BJ (cell line): ENCODE results near the gene STARD7. TPM values are rescaled to one million over a fixed set of nuclear protein-coding genes. Genes with fewer than 3 reads are reported as not detected.

Source experiments
- CTCF ChIA-PET: fragments of 350-600 bp; formaldehyde crosslinking; extraction: SDS; loops from one replicate; lab custom pipeline; 2021; ENCODE audit warnings: antibody characterized with exemption, inconsistent platforms; lab: Yijun Ruan, JAX
- POLR2A ChIA-PET: fragments of 300-600 bp; sonication (Branson Sonifier 250); formaldehyde crosslinking; extraction: SDS; loops from one replicate; lab custom pipeline; 2021; ENCODE audit warnings: antibody characterized with exemption; lab: Charles Lee
- DNase-seq: peaks from one replicate; pipeline ENCODE4 v3.0.0-alpha.2; 2011; ENCODE audit warnings: low read depth
- H3K27me3 ChIP-seq: 2 replicates; pipeline ENCODE4 v1.6.0; 2011; ENCODE audit warnings: low read length; ENCODE audit not compliant: control insufficient read depth, insufficient read depth
- H3K36me3 ChIP-seq: 2 replicates; pipeline ENCODE4 v1.5.1; 2011; ENCODE audit warnings: low read length; ENCODE audit not compliant: control insufficient read depth, insufficient read depth
- H3K4me3 ChIP-seq: 2 replicates; pipeline ENCODE4 v1.5.1; 2011; ENCODE audit warnings: low read depth, mild to moderate bottlenecking, control low read depth, low read length
- polyA plus RNA-seq: library from polyadenylated mRNA; depleted of rRNA; stranded (reverse); fragments of >200 nt; gene quantifications from 2 replicates; pipeline ENCODE4 v1.2.3, GENCODE V29; 2011
- TF ChIP-seq, protein P1 (sequence below): IDR thresholded peaks from 2 replicates; pipeline ENCODE4 v1.5.1; 2011; ENCODE audit warnings: low read depth, mild to moderate bottlenecking, control low read depth, inconsistent platforms, low read length, moderate library complexity; ENCODE audit not compliant: insufficient read depth

The STARD7 gene
- polyA plus RNA-seq, 1 experiment = 56.1 TPM

DNA sequence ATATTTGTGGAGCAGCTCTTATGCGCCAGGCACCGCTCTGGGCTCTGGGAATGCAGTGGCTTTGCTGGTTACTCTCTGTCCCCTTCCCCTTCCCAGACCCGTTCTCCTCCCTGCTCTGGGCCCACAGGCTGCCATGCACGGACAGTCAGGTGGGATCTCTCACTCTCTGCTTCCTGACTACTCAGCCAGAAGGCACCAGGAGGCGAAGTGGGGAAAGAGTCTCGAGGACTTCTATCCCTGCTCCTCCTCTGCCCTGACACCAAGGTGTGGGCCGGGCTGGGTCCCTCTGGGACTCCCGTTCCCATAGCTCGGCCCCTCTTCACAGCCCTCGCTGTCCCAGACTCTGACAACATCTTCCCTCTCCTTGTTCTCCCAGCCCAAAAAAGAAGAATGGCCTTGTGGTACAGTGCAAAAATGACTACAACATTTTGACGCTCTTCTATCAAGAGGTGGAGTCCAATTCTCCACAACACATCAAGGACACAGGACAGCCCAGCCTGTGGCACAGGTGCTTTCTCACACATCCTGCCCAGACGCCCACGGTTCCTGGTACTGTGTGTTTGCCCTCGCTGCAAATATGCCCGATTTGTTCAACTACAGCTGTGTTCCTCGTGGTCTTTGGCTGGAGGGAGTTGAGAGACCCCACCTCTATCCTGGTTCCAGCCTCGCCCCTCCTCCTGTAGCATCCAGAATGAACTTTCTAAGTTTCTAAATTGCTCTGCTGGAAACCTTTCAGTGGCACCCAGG lies 49.4 kb downstream of the STARD7 start:
- TF ChIP-seq, protein P1, sequence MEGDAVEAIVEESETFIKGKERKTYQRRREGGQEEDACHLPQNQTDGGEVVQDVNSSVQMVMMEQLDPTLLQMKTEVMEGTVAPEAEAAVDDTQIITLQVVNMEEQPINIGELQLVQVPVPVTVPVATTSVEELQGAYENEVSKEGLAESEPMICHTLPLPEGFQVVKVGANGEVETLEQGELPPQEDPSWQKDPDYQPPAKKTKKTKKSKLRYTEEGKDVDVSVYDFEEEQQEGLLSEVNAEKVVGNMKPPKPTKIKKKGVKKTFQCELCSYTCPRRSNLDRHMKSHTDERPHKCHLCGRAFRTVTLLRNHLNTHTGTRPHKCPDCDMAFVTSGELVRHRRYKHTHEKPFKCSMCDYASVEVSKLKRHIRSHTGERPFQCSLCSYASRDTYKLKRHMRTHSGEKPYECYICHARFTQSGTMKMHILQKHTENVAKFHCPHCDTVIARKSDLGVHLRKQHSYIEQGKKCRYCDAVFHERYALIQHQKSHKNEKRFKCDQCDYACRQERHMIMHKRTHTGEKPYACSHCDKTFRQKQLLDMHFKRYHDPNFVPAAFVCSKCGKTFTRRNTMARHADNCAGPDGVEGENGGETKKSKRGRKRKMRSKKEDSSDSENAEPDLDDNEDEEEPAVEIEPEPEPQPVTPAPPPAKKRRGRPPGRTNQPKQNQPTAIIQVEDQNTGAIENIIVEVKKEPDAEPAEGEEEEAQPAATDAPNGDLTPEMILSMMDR = no peak
- Histone ChIP-seq H3K4me3 (no peak overlapping the region), H3K27me3 (0 out of 2 replicates have a peak, but pooled peaks cover 2% of the 10 kb centered on the region), H3K36me3 (no peaks in the 10 kb centered on the region)
- CTCF ChIA-PET = interaction anchor here (1.0 to 1.1 kb wide), 2 partner anchors 15 to 21 kb away, joined by 6 read pairs; partner anchors contain the start of gene ASTL
- DNase-seq = no peak
- POLR2A ChIA-PET = no interaction called here

DNA sequence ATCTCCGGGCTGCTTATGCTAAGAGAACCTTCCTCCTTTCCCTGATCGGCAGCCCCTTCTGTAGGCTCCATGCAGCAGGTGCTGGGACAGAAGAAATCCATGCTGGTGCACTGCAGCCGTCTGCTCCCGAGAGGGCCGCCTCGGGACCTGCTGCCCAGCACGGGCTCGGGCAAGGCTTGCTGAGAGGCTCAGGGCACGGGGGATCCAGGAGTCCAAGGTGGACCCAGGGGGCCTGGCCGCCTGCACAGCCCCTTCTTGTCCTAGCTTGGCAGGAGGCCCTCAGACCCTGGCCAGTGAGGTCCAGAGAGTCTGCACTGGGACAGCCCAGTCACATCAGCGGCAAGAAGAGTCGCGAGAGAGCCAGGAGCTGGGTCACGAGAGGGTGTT lies 50.1 kb downstream of the STARD7 start:
- POLR2A ChIA-PET = no interaction called here
- H3K27me3 ChIP-seq = 0 out of 2 replicates have a peak, but pooled peaks cover 2% of the 10 kb centered on the region
- TF ChIP-seq, protein P1 = no peak
- no peaks in the 10 kb centered on the region for H3K36me3 ChIP-seq
- no peak for DNase-seq
- CTCF ChIA-PET = interaction anchor here (1.0 to 1.1 kb wide), 2 partner anchors 16 to 20 kb away, joined by 6 read pairs; partner anchors contain the start of gene ASTL
- no peak overlapping the region for H3K4me3 ChIP-seq

DNA sequence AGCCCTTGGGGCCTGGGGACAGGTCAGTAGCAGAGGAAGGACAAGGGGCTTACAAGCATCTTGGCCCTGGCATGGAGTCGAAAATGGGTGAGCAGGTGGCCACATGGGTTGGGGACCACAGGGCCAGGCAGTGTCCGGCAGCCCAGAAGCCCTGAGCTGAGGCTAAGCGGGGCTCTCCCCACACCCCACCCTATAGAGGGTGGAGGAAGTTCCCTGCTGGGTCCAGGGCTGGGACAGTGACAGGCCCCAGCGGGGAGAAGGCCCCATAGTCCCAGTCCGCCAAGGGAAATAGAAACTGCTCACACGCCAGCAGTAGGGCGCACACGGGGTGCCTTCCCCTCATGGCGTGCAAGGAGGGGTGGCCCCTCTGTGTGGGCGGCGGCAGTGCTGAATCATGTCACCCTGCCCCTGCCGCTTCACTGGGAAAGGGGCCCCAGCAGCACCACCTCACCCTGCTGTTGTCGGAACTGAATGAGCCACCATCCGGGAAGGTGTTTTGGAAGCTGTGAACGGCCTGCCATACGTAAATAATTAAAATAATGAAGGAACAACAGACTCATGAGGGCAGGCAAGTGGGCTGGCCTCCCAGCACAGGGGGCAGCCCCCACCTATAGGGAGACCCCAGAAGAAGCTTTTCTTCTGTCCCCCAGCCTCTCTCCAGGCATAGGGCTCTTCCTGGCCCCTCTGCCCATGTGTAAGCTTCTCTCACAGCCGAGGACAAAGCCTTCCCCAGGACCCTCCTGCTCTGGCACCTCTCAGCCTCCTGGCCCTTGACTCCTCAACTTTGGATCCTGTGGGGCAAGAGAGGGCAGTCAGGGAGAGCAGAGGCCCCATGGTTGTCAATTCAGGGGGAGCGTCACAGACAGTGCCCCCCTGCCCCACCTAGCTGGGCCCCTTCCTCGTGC lies 50.7 kb downstream of the STARD7 start:
- ChIA-PET POLR2A (no interaction called here), CTCF (interaction anchor here (1.1 kb wide), 1 partner anchor 20 kb away, joined by 6 read pairs; the partner anchor contains the start of gene ASTL)
- TF ChIP-seq, protein P1 = no peak
- Histone ChIP-seq H3K27me3 (0 out of 2 replicates have a peak, but pooled peaks cover 2% of the 10 kb centered on the region), H3K4me3 (no peak overlapping the region), H3K36me3 (no peaks in the 10 kb centered on the region)
- DNase-seq = no peak

DNA sequence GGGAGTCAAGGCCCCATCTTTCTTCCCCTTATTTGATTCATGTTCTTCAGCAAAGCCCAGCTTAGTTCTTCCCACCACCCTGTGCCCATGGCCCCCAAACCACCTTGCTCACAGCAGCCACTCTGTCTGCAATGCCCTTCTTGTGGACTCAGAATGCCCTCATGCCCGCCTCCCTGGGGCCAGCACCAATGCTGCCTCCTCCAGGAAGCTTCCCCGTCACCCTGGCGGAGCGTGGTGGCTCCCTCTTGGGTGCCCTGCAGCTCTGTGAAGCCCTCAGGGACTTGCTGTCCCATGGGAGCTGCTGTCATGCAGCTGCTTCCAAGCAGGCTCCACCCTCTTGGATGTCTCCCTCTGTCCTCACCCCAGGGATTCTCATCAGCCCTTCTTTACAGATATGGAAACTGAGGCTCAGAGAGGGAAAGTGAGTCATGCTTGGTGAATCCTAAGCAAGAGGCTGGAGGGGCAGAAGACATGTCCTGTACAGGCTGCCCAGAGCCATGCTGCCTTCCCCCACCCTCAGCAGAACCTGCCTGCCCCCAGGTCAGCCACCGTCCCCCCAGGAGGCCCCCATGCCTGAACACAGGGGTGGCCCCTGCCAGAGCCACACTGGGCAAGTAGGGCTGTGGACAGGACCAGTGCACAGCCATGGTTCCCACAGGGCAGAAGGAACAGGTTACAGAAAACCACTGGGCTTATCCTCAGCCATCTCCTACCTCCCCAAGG lies 51.5 kb downstream of the STARD7 start:
- Histone ChIP-seq H3K4me3 (no peak overlapping the region), H3K36me3 (no peaks in the 10 kb centered on the region), H3K27me3 (0 out of 2 replicates have a peak, but pooled peaks cover 2% of the 10 kb centered on the region)
- ChIA-PET POLR2A (no interaction called here), CTCF (interaction anchor here (3.5 kb wide), 1 partner anchor 18 kb away, joined by 12 read pairs; no protein-coding TSS in a partner anchor)
- TF ChIP-seq, protein P1 = no peak
- no peak for DNase-seq
